Endothelial cell of umbilical vein (primary cell): Measurements from ENCODE around the gene KIF26A.

Experiments
- EZH2 ChIP-seq: IDR thresholded peaks from 2 replicates; pipeline ENCODE4 v1.6.1; 2012; ENCODE audit warnings: borderline replicate concordance, low read depth, mild to moderate bottlenecking, moderate library complexity, low read length, inconsistent platforms; ENCODE audit not compliant: severe bottlenecking
- TF ChIP-seq, protein P1 (sequence below), 2 donors: IDR thresholded peaks; 1 replicate in 1 of 2; 2 replicates in 1 of 2; pipeline ENCODE4 v1.5.1; 2011; ENCODE audit warnings: low read length in 2 of 2, mild to moderate bottlenecking in 2 of 2, moderate library complexity in 2 of 2, control low read depth in 1 of 2, inconsistent platforms in 1 of 2, low read depth in 1 of 2; ENCODE audit not compliant: insufficient read depth in 1 of 2; ENCODE audit errors: extremely low read depth in 1 of 2

DNA sequence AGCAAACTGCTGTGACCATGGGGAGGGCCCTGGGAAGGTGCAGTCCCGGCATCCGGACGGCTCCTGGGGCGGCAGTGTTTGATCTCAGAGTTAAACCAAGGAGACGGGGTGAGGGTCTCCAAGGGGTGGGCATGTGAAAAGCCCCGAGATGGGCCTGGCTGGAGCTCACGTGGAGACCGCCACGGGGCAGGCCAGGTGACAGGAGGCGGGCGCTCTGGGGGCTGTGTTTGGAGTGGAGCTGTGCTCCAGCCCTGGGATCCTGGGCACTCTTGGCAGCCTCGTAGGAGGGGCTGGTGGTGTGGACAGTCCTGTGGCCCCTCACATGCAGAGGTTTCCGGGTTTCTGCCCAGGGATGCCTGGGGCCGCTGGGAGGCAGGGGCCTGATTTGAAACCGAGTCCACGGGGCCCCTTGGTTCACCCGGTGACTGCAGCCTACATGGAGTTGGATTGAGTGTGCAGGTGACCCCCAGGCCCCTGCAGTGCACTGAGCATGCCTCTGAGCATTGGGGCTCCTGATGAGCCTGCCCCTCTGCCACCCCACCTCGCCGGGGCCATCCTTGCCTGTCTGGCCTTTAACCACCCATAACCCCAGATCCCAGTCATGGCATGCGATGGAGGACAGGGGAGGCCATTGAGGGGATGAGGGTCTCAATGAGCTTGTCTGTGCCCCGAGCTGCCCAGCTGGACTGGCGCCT is 8.4 kb downstream of the KIF26A start:
- TF ChIP-seq, protein P1, sequence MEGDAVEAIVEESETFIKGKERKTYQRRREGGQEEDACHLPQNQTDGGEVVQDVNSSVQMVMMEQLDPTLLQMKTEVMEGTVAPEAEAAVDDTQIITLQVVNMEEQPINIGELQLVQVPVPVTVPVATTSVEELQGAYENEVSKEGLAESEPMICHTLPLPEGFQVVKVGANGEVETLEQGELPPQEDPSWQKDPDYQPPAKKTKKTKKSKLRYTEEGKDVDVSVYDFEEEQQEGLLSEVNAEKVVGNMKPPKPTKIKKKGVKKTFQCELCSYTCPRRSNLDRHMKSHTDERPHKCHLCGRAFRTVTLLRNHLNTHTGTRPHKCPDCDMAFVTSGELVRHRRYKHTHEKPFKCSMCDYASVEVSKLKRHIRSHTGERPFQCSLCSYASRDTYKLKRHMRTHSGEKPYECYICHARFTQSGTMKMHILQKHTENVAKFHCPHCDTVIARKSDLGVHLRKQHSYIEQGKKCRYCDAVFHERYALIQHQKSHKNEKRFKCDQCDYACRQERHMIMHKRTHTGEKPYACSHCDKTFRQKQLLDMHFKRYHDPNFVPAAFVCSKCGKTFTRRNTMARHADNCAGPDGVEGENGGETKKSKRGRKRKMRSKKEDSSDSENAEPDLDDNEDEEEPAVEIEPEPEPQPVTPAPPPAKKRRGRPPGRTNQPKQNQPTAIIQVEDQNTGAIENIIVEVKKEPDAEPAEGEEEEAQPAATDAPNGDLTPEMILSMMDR (IDR thresholded peaks at IDR 0.05; ENCODE audit: extremely low read depth in 1 of 2, insufficient read depth in 1 of 2, low read depth in 1 of 2, low read length in 2 of 2), result no peak
- TF ChIP-seq EZH2, result no peak
